ENCODE measurements around the gene HK1. TPM values are rescaled to one million over a fixed set of nuclear protein-coding genes. Genes with fewer than 3 reads are reported as not detected.

The HK1 gene
- 110 and 114 TPM in 2 replicates for total RNA-seq (2014; rRNA removed; shearing (Covaris generic))

DNA sequence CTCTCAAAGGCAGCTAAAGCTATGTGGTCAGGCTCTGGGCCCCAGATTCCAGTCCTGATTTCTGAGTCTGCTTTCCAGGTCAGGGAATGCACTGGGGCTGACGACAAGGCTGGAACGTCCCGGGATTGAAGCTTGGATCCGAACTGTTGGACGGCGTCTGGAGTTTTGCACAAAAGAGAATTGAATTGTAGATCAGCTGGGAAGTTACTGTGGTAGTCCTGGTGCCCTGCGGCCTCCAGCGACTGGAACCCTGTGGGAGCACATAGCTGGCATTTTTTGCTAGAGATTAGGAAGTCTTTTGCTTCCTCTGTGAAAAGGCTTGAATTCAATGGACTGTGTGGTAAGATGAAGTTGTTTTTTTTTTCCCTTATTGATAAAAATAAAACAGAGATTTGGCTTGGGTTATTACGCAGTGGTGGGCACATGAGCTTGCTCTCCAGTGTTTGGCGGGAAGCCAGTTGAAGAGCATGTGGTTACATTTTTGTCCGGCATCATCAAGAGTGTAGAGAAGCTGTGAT is at the start of gene HK1:
Gene HK1 (plus strand): TSS at position 51 of the 518 bp plus-strand sequence.
- no peak for DNase-seq
- H3K4me3 ChIP-seq (ENCODE audit: insufficient read depth, low read depth, low read length), result no peak within 1 kb of the TSS

DNA sequence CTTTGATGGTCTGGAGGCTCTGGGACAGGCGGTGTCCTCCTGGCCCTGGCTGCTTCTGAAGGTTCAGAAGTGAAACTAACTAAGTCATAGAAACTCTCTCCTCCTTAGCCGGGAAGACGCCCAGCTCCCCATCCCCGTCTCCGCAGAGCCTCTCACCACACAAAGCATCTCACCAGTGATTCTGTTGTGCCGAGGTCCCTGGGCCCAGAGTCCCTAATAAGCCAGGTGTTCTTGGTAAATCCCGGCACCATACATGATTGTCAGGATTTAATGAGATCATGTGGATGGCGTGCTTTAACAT is 48.7 kb upstream of the HK1 start:
- Histone ChIP-seq H3K36me3 (replicated peaks; ENCODE audit: control insufficient read depth, insufficient read depth, low read length) (no peaks in the 10 kb centered on the region), H3K4me3 (ENCODE audit: insufficient read depth, low read depth, low read length) (no peak overlapping the region)
- no peak for DNase-seq

More for the DNA sequence above, at the start of gene HK1:
- no peaks in the 10 kb centered on the region for H3K27me3 ChIP-seq (ENCODE audit: control insufficient read depth, insufficient read depth, low read length)
- H3K36me3 ChIP-seq (replicated peaks; ENCODE audit: control insufficient read depth, insufficient read depth, low read length), result no peaks in the 10 kb centered on the region

DNA sequence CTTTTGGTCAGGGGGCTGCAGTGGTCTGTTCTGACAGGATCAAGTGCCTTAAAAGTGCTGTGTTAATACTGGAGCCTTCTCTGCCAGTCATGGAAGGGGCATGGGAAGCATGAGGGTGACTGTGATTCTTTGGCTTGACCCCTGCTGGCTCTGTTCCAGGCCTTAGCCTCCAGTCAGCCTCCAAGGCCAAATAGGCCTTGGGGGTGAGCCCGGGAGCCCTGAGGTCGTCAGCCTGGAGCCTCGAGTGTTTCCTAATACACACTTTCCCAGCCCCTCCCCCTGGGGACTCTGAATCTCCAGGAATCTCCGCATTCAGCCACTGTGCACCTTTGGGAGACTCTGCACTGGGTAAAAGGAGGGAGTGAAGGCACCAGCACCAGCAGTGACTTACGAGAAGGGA is 48.2 kb upstream of the HK1 start:
- Histone ChIP-seq H3K27me3 (ENCODE audit: control insufficient read depth, insufficient read depth, low read length) (no peaks in the 10 kb centered on the region), H3K36me3 (replicated peaks; ENCODE audit: control insufficient read depth, insufficient read depth, low read length) (no peaks in the 10 kb centered on the region), H3K4me3 (ENCODE audit: insufficient read depth, low read depth, low read length) (no peak overlapping the region)
- no peak for DNase-seq

More for the DNA sequence above, 48.7 kb upstream of the HK1 start:
- no peaks in the 10 kb centered on the region for H3K27me3 ChIP-seq (ENCODE audit: control insufficient read depth, insufficient read depth, low read length)

DNA sequence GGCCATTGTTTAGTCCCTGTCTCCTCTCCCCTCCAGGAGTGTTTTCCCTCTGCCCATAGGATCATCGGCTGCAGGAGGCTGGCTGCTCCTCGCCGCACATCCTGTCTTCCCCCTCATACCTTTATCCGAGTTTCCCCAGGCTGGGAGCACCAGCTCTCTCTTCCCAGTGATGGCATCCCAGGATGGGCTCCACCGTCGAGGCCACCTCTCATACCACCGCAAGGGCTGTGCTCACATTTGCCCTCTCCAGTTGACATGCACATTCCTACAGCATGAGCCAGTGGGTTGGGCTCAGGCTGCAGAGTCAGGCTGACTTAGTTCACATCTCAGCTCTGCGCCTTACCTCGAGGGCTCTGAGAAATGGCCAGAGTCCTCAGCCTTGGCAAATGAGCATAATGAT is 46.0 kb upstream of the HK1 start:
- no peak overlapping the region for H3K4me3 ChIP-seq (ENCODE audit: insufficient read depth, low read depth, low read length)
- H3K27me3 ChIP-seq (ENCODE audit: control insufficient read depth, insufficient read depth, low read length), result no peaks in the 10 kb centered on the region
- no peaks in the 10 kb centered on the region for H3K36me3 ChIP-seq (replicated peaks; ENCODE audit: control insufficient read depth, insufficient read depth, low read length)
- peak; percentile 59 for DNase-seq

DNA sequence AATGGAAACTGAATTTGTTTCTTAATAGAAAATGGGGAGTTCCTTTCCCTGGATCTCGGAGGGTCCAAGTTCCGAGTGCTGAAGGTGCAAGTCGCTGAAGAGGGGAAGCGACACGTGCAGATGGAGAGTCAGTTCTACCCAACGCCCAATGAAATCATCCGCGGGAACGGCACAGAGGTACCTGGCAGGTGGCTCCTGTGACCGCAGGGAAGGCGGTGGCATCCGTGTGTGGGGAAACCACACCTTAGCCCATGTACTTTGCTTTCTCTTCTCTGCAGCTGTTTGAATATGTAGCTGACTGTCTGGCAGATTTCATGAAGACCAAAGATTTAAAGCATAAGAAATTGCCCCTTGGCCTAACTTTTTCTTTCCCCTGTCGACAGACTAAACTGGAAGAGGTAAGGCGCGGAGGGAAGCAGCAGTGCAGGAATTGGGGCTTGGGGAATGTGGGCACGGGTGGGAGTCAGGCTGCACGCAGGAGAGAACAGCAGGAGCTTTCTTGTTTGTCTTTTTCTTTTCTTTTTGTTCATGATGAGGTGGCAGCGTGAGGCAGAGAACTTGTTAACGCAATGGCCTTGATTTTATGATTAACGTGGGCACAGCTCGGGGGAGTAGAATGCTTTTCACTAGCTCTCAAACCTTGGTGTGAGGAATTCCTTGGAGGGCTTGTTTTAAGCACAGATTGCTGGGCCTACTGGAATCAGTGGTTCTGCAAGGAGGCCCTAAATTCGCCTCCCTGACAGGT is 45.4 kb upstream of the HK1 start:
- Histone ChIP-seq H3K4me3 (ENCODE audit: insufficient read depth, low read depth, low read length) (no peak overlapping the region), H3K36me3 (replicated peaks; ENCODE audit: control insufficient read depth, insufficient read depth, low read length) (no peaks in the 10 kb centered on the region), H3K27me3 (ENCODE audit: control insufficient read depth, insufficient read depth, low read length) (no peaks in the 10 kb centered on the region)
- no peak for DNase-seq

DNA sequence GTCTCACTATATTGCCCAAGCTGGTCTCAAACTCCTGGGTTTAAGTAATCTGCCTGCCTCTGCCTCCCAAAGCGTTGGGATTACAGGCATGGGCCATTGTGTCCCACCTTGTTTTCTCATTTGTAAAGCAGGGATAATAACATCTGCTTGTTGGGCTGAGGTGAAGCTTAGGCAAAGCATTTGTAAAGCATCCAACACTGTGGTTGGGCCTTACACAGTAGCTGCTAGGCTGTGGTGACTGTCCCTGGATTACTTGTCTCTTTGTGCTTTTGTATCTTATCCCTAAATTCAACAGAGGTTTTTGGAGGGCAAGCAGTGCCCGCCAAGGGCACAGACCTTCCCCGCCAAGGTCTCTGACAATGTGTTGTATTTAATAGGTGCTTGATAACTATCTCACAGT is 43.8 kb upstream of the HK1 start:
- DNase-seq, result no peak

DNA sequence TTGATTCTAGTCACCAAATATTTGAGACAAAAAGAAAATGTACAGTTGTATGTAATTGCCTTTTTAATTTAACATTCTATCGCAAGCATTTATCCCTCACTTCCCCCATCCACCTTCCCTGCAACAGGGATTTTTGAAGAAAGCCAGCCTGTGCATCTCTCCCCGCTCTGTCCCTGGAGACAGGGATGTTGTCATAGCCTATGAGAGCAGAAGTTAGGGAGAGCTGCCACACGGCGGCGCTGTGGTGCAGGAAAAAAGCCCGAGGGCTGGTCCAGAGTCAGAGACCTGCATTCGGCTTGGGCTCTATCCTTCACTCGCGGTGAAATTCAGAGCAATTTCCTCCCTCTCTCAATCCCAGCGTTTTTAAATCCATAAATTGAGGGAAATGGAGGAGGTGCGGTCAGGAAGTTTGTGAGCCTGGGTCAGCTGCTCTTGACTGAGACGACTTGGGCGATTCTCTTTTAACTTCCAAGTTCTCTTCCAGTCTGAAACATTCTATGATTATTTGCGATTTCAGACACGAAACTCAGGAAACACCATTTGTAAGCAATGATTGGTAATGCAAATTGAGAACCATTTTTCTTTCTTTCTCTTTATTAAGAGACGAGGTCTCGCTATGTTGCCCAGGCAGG is 40.7 kb upstream of the HK1 start:
- Histone ChIP-seq H3K27me3 (ENCODE audit: control insufficient read depth, insufficient read depth, low read length) (no peaks in the 10 kb centered on the region), H3K36me3 (replicated peaks; ENCODE audit: control insufficient read depth, insufficient read depth, low read length) (no peaks in the 10 kb centered on the region), H3K4me3 (ENCODE audit: insufficient read depth, low read depth, low read length) (no peak overlapping the region)
- peak; percentile 89 for DNase-seq

More for the DNA sequence above, 43.8 kb upstream of the HK1 start:
- Histone ChIP-seq H3K4me3 (ENCODE audit: insufficient read depth, low read depth, low read length) (no peak overlapping the region), H3K36me3 (replicated peaks; ENCODE audit: control insufficient read depth, insufficient read depth, low read length) (no peaks in the 10 kb centered on the region), H3K27me3 (ENCODE audit: control insufficient read depth, insufficient read depth, low read length) (no peaks in the 10 kb centered on the region)

DNA sequence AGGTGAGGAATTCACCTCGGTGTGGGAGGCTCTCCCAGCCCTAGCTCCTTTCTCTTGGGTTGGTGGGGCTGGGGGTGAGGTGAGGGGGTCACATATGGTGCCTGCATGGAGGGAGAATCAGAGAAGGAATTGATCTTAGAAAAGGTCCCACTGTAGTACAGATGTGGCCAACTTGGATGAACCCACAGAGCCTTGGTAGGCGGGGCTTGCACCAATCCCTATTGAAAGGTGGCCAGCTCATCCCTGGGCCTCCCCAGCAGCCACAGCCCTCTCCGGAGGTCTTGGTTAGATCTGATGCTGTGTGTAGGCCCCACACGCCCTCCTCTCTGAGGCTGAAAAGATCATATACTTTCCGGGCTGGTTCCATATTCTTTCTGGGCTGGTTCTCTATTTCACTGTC is 39.2 kb upstream of the HK1 start:
- no peaks in the 10 kb centered on the region for H3K27me3 ChIP-seq (ENCODE audit: control insufficient read depth, insufficient read depth, low read length)
- H3K36me3 ChIP-seq (replicated peaks; ENCODE audit: control insufficient read depth, insufficient read depth, low read length), result no peaks in the 10 kb centered on the region
- DNase-seq, result no peak
- H3K4me3 ChIP-seq (ENCODE audit: insufficient read depth, low read depth, low read length), result no peak overlapping the region

DNA sequence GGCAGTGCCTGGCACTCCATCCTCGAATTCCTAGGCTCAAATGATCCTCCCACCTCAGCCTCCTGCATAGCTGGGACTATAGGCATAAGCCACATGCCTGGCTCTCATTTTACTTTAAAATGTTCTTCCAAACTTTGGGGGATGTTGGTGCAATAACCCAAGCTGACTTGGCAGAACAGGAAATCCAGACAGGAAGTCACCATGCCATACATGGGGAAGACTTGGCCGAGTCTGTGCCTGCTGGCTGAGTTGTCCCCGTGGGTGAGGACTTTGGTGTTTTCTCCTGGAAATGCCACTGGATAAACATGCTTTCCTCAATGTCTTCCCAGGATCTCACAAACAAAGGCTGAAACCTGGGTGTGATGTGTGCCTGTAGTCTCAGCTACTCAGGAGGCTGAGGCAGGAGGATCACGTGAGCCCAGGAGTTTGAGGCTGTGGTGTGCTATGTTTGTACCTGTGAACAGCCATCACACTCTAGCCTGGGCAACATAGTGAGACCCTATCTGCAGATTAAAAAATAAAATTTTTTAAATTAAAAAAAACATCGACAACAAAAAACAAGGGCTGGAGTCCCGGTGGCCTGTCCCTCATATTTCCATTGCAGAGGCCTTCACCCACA is 38.4 kb upstream of the HK1 start:
- no peak overlapping the region for H3K4me3 ChIP-seq (ENCODE audit: insufficient read depth, low read depth, low read length)
- no peaks in the 10 kb centered on the region for H3K36me3 ChIP-seq (replicated peaks; ENCODE audit: control insufficient read depth, insufficient read depth, low read length)
- DNase-seq, result no peak
- H3K27me3 ChIP-seq (ENCODE audit: control insufficient read depth, insufficient read depth, low read length), result no peaks in the 10 kb centered on the region

DNA sequence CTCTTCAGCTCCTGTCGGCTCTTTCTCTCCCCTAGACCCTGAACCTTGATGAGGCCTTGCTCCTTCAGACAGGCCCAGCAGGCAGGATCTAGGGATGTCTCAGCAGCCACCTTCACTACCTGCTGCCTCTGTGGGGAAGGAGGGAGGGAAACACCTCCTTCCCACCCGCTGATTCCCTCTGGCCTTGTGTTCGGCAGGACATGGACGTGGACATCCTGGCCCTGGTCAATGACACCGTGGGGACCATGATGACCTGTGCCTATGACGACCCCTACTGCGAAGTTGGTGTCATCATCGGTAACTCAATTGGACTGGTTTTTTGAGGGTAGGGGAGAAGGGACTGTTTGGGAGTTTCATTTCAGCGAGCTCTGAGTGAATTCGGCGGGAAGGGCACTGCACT is 37.8 kb upstream of the HK1 start:
- H3K27me3 ChIP-seq (ENCODE audit: control insufficient read depth, insufficient read depth, low read length), result no peaks in the 10 kb centered on the region
- no peak for DNase-seq

DNA sequence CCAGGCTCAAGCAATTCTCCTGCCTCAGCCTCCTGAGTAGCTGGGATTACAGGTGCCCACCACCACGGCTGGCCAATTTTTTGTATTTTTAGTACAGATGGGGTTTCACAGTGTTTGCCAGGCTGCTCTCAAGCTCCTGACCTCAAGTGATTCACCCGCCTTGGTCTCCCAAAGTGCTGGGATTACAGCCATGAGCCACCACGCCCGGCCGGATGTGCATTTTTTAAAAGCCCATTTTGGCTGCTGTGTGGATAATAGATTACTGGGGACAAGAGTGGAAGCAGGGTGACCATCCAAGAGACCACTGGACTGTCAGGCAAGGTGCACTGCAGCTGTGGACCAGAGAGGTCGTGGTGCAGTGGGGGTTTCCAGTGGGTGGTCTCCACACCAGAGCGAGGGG is 36.7 kb upstream of the HK1 start:
- DNase-seq, result no peak
- Histone ChIP-seq H3K4me3 (ENCODE audit: insufficient read depth, low read depth, low read length) (no peak overlapping the region), H3K27me3 (ENCODE audit: control insufficient read depth, insufficient read depth, low read length) (no peaks in the 10 kb centered on the region), H3K36me3 (replicated peaks; ENCODE audit: control insufficient read depth, insufficient read depth, low read length) (no peaks in the 10 kb centered on the region)

More for the DNA sequence above, 37.8 kb upstream of the HK1 start:
- H3K4me3 ChIP-seq (ENCODE audit: insufficient read depth, low read depth, low read length), result no peak overlapping the region
- no peaks in the 10 kb centered on the region for H3K36me3 ChIP-seq (replicated peaks; ENCODE audit: control insufficient read depth, insufficient read depth, low read length)

DNA sequence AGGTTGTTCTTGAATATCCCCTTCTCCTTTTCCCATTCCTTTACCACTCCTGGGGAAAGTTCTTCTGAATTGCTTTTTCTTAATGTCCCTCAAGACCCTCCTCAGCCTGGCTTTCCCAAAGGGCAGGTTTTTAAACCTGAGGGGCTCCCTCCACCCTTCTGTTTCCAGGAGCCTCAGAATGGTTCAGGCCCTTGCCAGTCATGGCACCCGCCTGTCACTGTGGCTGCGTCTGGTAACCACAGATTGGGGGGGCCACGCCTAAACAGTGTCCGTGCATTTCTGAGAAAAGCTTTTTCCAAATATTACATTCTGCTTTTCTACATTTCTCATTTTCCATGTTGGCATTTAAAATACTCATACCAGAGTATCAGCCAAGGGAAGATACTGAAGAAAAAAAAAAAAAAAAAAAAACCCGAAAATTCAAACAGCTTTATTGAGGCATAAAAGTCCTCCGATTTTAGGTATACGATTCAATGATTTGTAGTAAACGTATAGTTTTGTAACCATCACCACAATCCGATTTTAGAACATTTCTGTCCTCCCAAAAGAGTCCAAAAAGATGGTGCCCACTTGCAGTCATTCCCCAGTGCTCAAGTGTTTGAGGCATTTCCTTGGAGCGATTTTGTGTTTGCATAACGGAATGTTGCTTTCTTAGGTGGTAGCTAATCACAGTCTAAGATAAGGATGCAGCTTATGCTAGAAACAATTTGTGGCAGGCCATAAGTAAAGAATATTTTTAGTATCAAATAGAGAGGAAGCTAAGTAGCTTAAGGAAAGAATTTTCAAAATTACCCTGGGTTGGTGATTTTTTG is 36.0 kb upstream of the HK1 start:
- H3K4me3 ChIP-seq (ENCODE audit: insufficient read depth, low read depth, low read length), result no peak overlapping the region
- H3K36me3 ChIP-seq (replicated peaks; ENCODE audit: control insufficient read depth, insufficient read depth, low read length), result no peaks in the 10 kb centered on the region
- no peak for DNase-seq
- no peaks in the 10 kb centered on the region for H3K27me3 ChIP-seq (ENCODE audit: control insufficient read depth, insufficient read depth, low read length)

DNA sequence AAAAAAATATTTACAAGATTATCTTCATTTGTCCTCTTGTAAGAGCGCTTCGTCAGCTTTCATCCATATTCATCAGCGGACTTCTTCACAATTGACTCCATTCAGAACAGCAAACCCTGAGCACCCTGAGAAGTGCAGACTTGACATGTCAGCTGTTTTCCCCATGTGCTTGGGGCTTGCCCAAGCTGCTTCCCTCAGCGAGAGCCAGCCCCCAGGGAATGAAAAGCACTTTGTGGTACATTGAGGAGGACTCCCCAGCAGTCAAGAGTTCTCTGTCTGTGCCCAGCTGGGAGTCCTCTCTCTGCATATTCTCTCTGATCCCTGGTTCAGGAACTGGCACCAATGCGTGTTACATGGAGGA is 35.5 kb upstream of the HK1 start:
- Histone ChIP-seq H3K4me3 (ENCODE audit: insufficient read depth, low read depth, low read length) (no peak overlapping the region), H3K27me3 (ENCODE audit: control insufficient read depth, insufficient read depth, low read length) (no peaks in the 10 kb centered on the region), H3K36me3 (replicated peaks; ENCODE audit: control insufficient read depth, insufficient read depth, low read length) (no peaks in the 10 kb centered on the region)
- DNase-seq, result no peak

DNA sequence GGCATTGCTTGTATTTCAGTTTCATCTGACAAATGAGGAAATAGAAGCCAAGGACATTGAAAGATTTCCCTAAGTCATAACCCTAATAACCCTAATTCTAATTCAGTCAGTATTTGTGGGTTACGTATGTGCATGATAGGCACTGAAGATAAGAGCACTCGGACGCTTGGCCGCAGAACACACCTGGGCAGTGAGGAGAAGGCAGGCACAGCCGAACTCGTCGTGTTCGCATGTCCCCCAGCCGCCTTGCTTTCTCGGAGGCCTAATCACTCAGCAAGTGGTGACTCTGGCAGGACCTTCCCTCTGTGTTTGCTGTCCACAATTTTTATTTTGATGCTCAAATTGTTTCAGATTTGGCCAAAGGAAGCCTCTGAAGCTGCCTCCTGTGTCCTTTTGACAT is 34.5 kb upstream of the HK1 start:
- Histone ChIP-seq H3K27me3 (ENCODE audit: control insufficient read depth, insufficient read depth, low read length) (no peaks in the 10 kb centered on the region), H3K4me3 (ENCODE audit: insufficient read depth, low read depth, low read length) (no peak overlapping the region), H3K36me3 (replicated peaks; ENCODE audit: control insufficient read depth, insufficient read depth, low read length) (no peaks in the 10 kb centered on the region)
- no peak for DNase-seq

Data from H7 (cell line).